Cortex of kidney (tissue), 1 donor: ENCODE results near the gene MCM8.

ENCODE experiments used
- DNase-seq: peaks from one replicate; lab custom pipeline; 2025; lab: John Stamatoyannopoulos, UW

MCM8 gene

DNA sequence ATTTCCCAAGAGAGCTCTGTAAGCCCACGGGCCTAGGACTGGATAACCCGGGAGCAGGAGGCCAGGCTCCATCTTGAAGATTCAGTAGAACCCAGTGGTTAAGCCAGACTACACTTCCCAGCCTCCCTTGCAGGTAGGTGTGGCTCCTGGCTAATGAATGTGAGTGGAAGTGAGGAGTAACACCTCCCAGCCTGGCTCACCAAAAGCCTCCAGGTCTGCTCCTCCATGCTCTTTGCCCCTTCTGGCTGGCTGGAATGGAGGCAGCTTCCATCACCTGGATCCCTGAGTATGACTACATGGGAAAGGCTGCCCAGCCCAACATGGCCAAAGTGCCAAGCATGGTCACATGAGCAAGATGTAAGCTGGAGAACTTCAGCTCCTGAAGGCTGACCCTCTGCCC is 93.7 kb downstream of the MCM8 start:
- DNase-seq: no peak

- DNase-seq: no peak
These were observed 95.1 kb downstream of the MCM8 start for GRCh38 chr20:6045566-6045965.

DNA sequence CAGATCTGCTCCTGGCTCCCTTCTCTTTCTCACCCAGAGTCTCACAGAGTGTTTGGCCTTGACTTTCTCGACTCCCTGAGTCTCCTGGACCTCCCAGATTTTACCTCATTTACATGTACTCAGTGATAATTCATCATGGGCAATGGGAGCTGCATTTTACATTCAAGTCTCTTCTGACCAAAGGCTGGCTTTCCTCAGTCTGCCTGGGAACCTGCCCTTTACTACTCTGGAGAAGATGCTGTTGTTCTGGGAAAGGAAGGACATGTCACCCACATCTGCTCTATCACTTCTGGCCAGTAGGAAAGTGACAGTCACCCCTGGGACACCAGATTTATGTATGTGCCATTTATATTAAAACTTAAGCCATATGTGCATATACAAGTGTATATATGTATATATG is 96.0 kb downstream of the MCM8 start:
- DNase-seq: no peak

DNA sequence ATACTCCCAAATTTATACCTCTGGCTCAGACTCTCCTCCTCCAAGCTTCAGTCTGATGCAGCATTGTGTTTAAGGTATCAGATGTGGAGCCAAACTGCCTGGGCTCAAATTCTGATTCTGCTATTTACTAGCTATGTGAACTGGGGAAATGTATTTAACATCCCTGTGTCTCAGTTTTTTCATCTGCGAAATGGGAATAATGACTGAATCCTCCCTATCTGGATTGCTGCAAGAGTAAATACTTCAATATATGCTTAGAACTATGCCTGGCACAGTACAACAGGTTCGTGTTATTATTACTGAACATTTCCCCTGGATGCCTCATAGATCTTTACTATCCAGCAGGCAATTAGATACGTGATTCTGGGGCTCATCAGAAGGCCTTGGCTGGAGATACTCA is 97.9 kb downstream of the MCM8 start:
- no peak for DNase-seq
